OCI-LY1 (cell line): Measurements from ENCODE around the gene NFIB.

Source experiments
- H2AFZ ChIP-seq: fragments of 200-600 bp; sonication (generic), shearing (Covaris generic); 2 replicates; pipeline ENCODE4 v1.6.0; 2014; ENCODE audit warnings: antibody characterized with exemption, mild to moderate bottlenecking, low read length
- H3F3A ChIP-seq: fragments of 200-600 bp; sonication (generic), shearing (Covaris generic); 2 replicates; pipeline ENCODE4 v1.6.0; 2014; ENCODE audit warnings: mild to moderate bottlenecking, antibody characterized with exemption, low read length, moderate library complexity; ENCODE audit not compliant: insufficient read depth
- H3K27ac ChIP-seq: fragments of 200-600 bp; sonication (generic); 2 replicates; pipeline ENCODE4 v1.5.1; 2014; ENCODE audit warnings: low read length, mixed run types, mild to moderate bottlenecking, low read depth; ENCODE audit not compliant: poor library complexity, severe bottlenecking
- H3K27me3 ChIP-seq: fragments of 200-600 bp; sonication (generic); 2 replicates; pipeline ENCODE4 v1.6.0; 2014; ENCODE audit warnings: antibody characterized with exemption, mild to moderate bottlenecking, low read length, moderate library complexity; ENCODE audit not compliant: insufficient read depth
- H3K36me3 ChIP-seq: fragments of 200-600 bp; sonication (generic); 2 replicates; pipeline ENCODE4 v1.6.1; 2014; ENCODE audit warnings: mild to moderate bottlenecking, antibody characterized with exemption, low read length, moderate library complexity, mixed read lengths; ENCODE audit not compliant: insufficient read depth
- H3K4me1 ChIP-seq: fragments of 200-600 bp; sonication (generic); 2 replicates; pipeline ENCODE4 v1.5.1; 2014; ENCODE audit warnings: mild to moderate bottlenecking, low read length, moderate library complexity; ENCODE audit not compliant: insufficient read depth, severe bottlenecking
- H3K4me2 ChIP-seq: fragments of 200-600 bp; sonication (generic), shearing (Covaris generic); 2 replicates; pipeline ENCODE4 v1.6.1; 2014; ENCODE audit warnings: low read length
- H3K4me3 ChIP-seq: fragments of 200-600 bp; sonication (generic); 2 replicates; pipeline ENCODE4 v1.5.1; 2014; ENCODE audit warnings: low read length, low read depth, mild to moderate bottlenecking, mixed read lengths; ENCODE audit not compliant: poor library complexity, severe bottlenecking
- H3K79me2 ChIP-seq: fragments of 200-600 bp; shearing (Covaris generic); 2 replicates; pipeline ENCODE4 v1.6.1; 2016; ENCODE audit warnings: mixed run types, low read length, mixed read lengths; ENCODE audit not compliant: insufficient read depth
- H3K9ac ChIP-seq: fragments of 200-600 bp; sonication (generic), shearing (Covaris generic); 2 replicates; pipeline ENCODE4 v1.6.1; 2014; ENCODE audit warnings: mild to moderate bottlenecking, low read length, mixed read lengths
- H3K9me2 ChIP-seq: fragments of 200-600 bp; sonication (generic), shearing (Covaris generic); 2 replicates; pipeline ENCODE4 v1.6.1; 2014; ENCODE audit warnings: low read depth, mild to moderate bottlenecking, low read length, mixed read lengths
- H3K9me3 ChIP-seq: fragments of 200-600 bp; shearing (Covaris generic); 2 replicates; pipeline ENCODE4 v1.6.1; 2014; ENCODE audit warnings: low read length, mixed read lengths
- H4K20me1 ChIP-seq: fragments of 200-600 bp; sonication (generic), shearing (Covaris generic); 2 replicates; pipeline ENCODE4 v1.6.0; 2016; ENCODE audit warnings: mild to moderate bottlenecking, low read length; ENCODE audit not compliant: insufficient read depth
- EZH2 ChIP-seq: fragments of 200-600 bp; sonication (generic), shearing (Covaris generic); IDR thresholded peaks from 2 replicates; pipeline ENCODE4 v1.8.0; 2017; ENCODE audit warnings: borderline replicate concordance, mixed run types, mild to moderate bottlenecking, antibody characterized with exemption, low read length, moderate library complexity, mixed read lengths
- TF ChIP-seq, protein P1 (sequence below): fragments of 200-600 bp; sonication (generic), shearing (Covaris generic); IDR thresholded peaks from 2 replicates; pipeline ENCODE4 v1.5.1; 2017; ENCODE audit warnings: mild to moderate bottlenecking, antibody characterized with exemption, low read length, moderate library complexity, mixed read lengths

The NFIB gene

DNA sequence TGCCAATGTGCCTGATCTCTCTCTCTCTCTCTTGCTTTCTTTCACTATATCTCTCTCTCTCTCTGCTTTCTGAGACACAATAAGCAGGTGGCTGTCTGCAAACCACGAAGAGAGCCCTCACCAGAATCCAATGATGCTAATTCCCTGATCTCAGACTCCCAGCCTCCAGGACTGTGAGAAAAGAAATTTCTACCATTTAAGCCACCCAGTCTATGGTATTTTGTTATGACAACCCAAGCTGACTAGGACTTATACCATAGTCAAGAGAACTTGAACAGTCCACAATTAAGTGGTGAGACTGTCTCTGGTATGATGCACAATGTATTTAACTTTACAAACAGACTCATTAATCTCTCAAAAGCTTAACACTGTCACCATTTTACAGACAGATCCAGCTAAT is 67.0 kb downstream of the NFIB start:
- no peaks in the 10 kb centered on the region for H3K79me2 ChIP-seq
- no peak overlapping the region for H3K27ac ChIP-seq
- H3K4me3 ChIP-seq: no peak overlapping the region
- H3K4me2 ChIP-seq: no peak overlapping the region
- no peaks in the 10 kb centered on the region for H3K36me3 ChIP-seq
- H3K9me2 ChIP-seq: no peaks in the 10 kb centered on the region
- no peaks in the 10 kb centered on the region for H3K27me3 ChIP-seq
- H3K9ac ChIP-seq: no peak overlapping the region
- no peaks in the 10 kb centered on the region for H3K9me3 ChIP-seq
- no peak for TF ChIP-seq EZH2
- TF ChIP-seq, protein P1, sequence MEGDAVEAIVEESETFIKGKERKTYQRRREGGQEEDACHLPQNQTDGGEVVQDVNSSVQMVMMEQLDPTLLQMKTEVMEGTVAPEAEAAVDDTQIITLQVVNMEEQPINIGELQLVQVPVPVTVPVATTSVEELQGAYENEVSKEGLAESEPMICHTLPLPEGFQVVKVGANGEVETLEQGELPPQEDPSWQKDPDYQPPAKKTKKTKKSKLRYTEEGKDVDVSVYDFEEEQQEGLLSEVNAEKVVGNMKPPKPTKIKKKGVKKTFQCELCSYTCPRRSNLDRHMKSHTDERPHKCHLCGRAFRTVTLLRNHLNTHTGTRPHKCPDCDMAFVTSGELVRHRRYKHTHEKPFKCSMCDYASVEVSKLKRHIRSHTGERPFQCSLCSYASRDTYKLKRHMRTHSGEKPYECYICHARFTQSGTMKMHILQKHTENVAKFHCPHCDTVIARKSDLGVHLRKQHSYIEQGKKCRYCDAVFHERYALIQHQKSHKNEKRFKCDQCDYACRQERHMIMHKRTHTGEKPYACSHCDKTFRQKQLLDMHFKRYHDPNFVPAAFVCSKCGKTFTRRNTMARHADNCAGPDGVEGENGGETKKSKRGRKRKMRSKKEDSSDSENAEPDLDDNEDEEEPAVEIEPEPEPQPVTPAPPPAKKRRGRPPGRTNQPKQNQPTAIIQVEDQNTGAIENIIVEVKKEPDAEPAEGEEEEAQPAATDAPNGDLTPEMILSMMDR: no peak
- no peak overlapping the region for H2AFZ ChIP-seq
- no peaks in the 10 kb centered on the region for H3F3A ChIP-seq
- H3K4me1 ChIP-seq: peaks cover 6% of the 10 kb centered on the region
- no peaks in the 10 kb centered on the region for H4K20me1 ChIP-seq

- H3K36me3 ChIP-seq: no peaks in the 10 kb centered on the region
- H3K9me2 ChIP-seq: no peaks in the 10 kb centered on the region
- H2AFZ ChIP-seq: no peak overlapping the region
- no peaks in the 10 kb centered on the region for H3F3A ChIP-seq
- no peak overlapping the region for H3K27ac ChIP-seq
- peaks cover 6% of the 10 kb centered on the region for H3K4me1 ChIP-seq
- no peak for TF ChIP-seq EZH2
- TF ChIP-seq, protein P1: no peak
- no peaks in the 10 kb centered on the region for H3K9me3 ChIP-seq
- H3K79me2 ChIP-seq: no peaks in the 10 kb centered on the region
- H3K4me3 ChIP-seq: no peak overlapping the region
- no peaks in the 10 kb centered on the region for H4K20me1 ChIP-seq
- H3K9ac ChIP-seq: no peak overlapping the region
- no peak overlapping the region for H3K4me2 ChIP-seq
- no peaks in the 10 kb centered on the region for H3K27me3 ChIP-seq
Measured at GRCh38 chr9:14245901-14246525, 67.9 kb downstream of the NFIB start.

GRCh38 chr9:14243514-14244042 is 70.4 kb downstream of the NFIB start:
- H3K79me2 ChIP-seq: no peaks in the 10 kb centered on the region
- no peak overlapping the region for H3K27ac ChIP-seq
- H2AFZ ChIP-seq: no peak overlapping the region
- H3K9me2 ChIP-seq: no peaks in the 10 kb centered on the region
- H3F3A ChIP-seq: no peaks in the 10 kb centered on the region
- TF ChIP-seq, protein P1: no peak
- no peak for TF ChIP-seq EZH2
- H3K4me2 ChIP-seq: no peak overlapping the region
- H4K20me1 ChIP-seq: no peaks in the 10 kb centered on the region
- H3K4me1 ChIP-seq: peaks cover 6% of the 10 kb centered on the region
- no peaks in the 10 kb centered on the region for H3K27me3 ChIP-seq
- H3K36me3 ChIP-seq: no peaks in the 10 kb centered on the region
- H3K9ac ChIP-seq: no peak overlapping the region
- H3K4me3 ChIP-seq: no peak overlapping the region
- no peaks in the 10 kb centered on the region for H3K9me3 ChIP-seq
